SU-DHL-6 (cell line): ENCODE measurements around the gene ALOX12.

Experiments
- CTCF ChIP-seq: fragments of 200-600 bp; sonication (generic); IDR thresholded peaks from one replicate; pipeline ENCODE4 v1.5.1; 2017; ENCODE audit warnings: antibody characterized with exemption, mild to moderate bottlenecking, low read length, moderate library complexity; ENCODE audit not compliant: insufficient read depth, poor library complexity, severe bottlenecking
- EZH2phosphoT487 ChIP-seq: fragments of 200-600 bp; sonication (generic), shearing (Covaris generic); conservative IDR thresholded peaks from 2 replicates; pipeline ENCODE4 v1.6.1; 2018; ENCODE audit warnings: mild to moderate bottlenecking, antibody characterized with exemption, low read length, moderate library complexity, mixed read lengths

- no peak for TF ChIP-seq CTCF
- no peak for TF ChIP-seq EZH2phosphoT487
Measured at GRCh38 chr17:6959700-6960099, 36.1 kb upstream of the ALOX12 start.
